ENCODE results near the gene RAD9A. TPM values are rescaled to one million over a fixed set of nuclear protein-coding genes. Genes with fewer than 3 reads are reported as not detected.

Gene RAD9A
- total RNA-seq (2021), result 43.0 and 55.0 TPM in 2 replicates
- Bru-seq, nascent RNA, result percentile 64 among the genes with signal in this experiment
- percentile 72 among the genes with signal in this experiment for BruChase-seq, experiment 1, labeled RNA remaining after a 2-hour chase
- percentile 76 among the genes with signal in this experiment for BruChase-seq, experiment 2, labeled RNA remaining after a 6-hour chase
- long read RNA-seq, transcript RAD9A-201 (11 exons, 2,119 nt), result major isoform, 9 of 39 reads
- long read RNA-seq, partial matches to known transcripts, result 3 of 39 reads
- long read RNA-seq, other reads (novel, unspliced or antisense), result 26 of 39 reads

DNA sequence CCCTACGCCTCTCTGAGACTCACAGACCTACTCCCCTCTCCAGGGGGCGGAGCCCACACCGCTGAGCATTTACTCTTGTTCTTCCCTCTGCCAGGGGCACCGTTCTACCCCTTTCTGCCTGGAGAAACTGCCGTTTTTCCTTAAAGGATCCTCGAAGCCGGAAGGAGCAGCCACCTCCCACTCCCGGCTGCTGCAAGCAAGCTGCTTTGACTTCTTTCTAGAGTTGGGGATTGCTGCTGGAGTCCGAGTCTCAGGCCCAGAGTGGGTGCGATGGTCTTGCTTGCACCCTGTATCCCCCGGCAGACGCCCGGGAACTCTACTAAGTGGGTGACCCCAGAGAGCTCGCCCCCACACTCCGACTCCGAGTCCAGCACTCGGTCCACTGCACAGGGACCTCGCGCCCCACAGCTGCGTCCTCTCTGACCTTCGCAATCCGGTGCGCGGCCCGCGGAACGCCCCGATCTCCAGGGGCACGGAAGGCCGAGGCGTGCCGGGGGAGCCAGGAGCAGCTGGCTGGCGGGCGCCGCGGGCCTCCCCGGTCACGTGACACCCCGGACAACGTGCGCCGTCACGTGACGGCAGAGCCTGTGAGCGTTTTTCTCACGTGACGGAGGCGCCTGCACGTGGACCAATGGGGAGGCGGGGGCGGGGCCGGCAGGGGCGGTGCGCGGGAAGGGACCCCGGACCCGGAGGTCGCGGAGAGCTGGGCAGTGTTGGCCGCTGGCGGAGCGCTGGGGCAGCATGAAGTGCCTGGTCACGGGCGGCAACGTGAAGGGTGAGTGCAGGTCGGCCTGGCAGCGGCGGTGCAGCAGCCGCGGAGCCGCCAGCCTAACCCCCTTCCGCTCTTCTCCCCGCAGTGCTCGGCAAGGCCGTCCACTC, at the start of gene RAD9A:
Gene RAD9A (plus strand): TSS at position 683 of the 879 bp plus-strand sequence. CDS start 59 bp downstream, at position 742.
- Histone ChIP-seq H3K27me3 (replicated peaks; ENCODE audit: insufficient read depth, low read depth, low read length, poor library complexity) (no peaks in the 10 kb centered on the region), H3K36me3 (ENCODE audit: insufficient read depth, low read length, poor library complexity, severe bottlenecking) (peaks cover 23% of the 10 kb centered on the region), H3K27ac (ENCODE audit: low read depth, low read length, poor library complexity, severe bottlenecking) (peak within 1 kb of the TSS; percentile 89), H3K9me3 (ENCODE audit: low read depth, low read length, poor library complexity, severe bottlenecking) (no peaks in the 10 kb centered on the region), H3K4me3 (ENCODE audit: low read depth, low read length, poor library complexity, severe bottlenecking) (peak within 1 kb of the TSS; percentile 77), H3K4me1 (ENCODE audit: insufficient read depth, low read length, poor library complexity, severe bottlenecking) (peaks cover 9% of the 10 kb centered on the region)
- DNase-seq (ENCODE audit: low spot score), result peak; percentile 99
- intact Hi-C loops (cut with micrococcal nuclease; ENCODE audit: unreplicated experiment), result loop anchor here (5.0 kb wide), 1 partner anchor 116 kb away; the partner anchor contains the start of genes CDK2AP2 and PITPNM1
- TF ChIP-seq CTCF (conservative IDR thresholded peaks at IDR 0.05; ENCODE audit: low read depth, low read length) (no peak), EZH2 (IDR thresholded peaks at IDR 0.05; ENCODE audit: borderline replicate concordance, low read depth, low read length, poor library complexity, severe bottlenecking) (no peak)
- ChIA-PET POLR2A (ENCODE audit: low non-redundant PET) (interaction anchor here (1.2 kb wide), 1 partner anchor 10 kb away, joined by 3 read pairs; the partner anchor contains the start of gene PPP1CA), CTCF (interaction anchor here (0.8 to 2.7 kb wide), 4 partner anchors 9 to 42 kb away, joined by 4 to 10 read pairs (median 6); partner anchors contain the start of gene PPP1CA)
- BruUV-seq (replicated peaks), result TSS peak; percentile 84

GRCh38 chr11:67344264-67344663, 47.5 kb upstream of the RAD9A start:
- ChIA-PET CTCF (no interaction called here), POLR2A (ENCODE audit: low non-redundant PET) (interaction anchor here (0.5 kb wide), 1 partner anchor 1456 kb away, joined by 5 read pairs; the partner anchor contains the start of gene FIBP)
- DNase-seq (ENCODE audit: low spot score), result no peak
- no TSS peak for BruUV-seq (replicated peaks)
- H3K27me3 ChIP-seq (replicated peaks; ENCODE audit: insufficient read depth, low read depth, low read length, poor library complexity), result no peaks in the 10 kb centered on the region
- no peaks in the 10 kb centered on the region for H3K9me3 ChIP-seq (ENCODE audit: low read depth, low read length, poor library complexity, severe bottlenecking)
- no peaks in the 10 kb centered on the region for H3K36me3 ChIP-seq (ENCODE audit: insufficient read depth, low read length, poor library complexity, severe bottlenecking)
- intact Hi-C loops (cut with micrococcal nuclease; ENCODE audit: unreplicated experiment), result no loop called here
- no peak overlapping the region for H3K4me3 ChIP-seq (ENCODE audit: low read depth, low read length, poor library complexity, severe bottlenecking)
- no peak for TF ChIP-seq EZH2 (IDR thresholded peaks at IDR 0.05; ENCODE audit: borderline replicate concordance, low read depth, low read length, poor library complexity, severe bottlenecking)
- no peak for TF ChIP-seq CTCF (conservative IDR thresholded peaks at IDR 0.05; ENCODE audit: low read depth, low read length)
- no peak overlapping the region for H3K27ac ChIP-seq (ENCODE audit: low read depth, low read length, poor library complexity, severe bottlenecking)
- H3K4me1 ChIP-seq (ENCODE audit: insufficient read depth, low read length, poor library complexity, severe bottlenecking), result no peaks in the 10 kb centered on the region

DNA sequence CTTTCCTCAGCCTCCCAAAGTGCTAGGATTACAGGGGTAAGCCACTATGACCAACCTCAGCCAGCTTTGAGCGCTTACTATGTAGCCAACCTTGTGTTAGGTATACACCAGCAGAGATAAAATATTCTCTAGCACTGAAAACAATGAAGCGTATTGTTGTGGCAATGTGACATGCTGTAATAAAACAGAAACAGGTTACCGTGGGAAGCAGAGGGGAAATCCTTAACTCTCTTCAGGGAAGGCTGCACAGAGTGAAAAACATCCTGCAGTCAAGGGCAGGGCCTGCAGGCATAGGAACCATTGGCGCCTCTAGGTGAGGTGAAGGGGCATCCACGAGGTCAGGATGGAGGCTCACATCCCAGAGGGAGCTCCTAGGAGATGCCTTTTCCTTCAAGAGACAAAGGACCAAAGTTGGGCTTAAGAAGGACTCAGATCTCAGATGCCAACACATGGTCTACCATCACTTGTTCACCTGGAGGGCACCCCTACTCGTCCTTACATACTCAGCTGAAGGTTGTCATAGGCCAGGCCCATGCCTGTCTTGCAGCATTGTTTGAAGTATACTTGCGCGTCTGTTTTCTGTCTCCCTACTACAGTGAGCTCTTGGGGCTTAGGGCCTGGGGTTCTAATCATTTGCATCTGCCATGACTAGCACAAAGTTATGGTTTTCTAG, 46.4 kb upstream of the RAD9A start:
- no peaks in the 10 kb centered on the region for H3K9me3 ChIP-seq (ENCODE audit: low read depth, low read length, poor library complexity, severe bottlenecking)
- ChIA-PET CTCF (interaction anchor here (0.6 to 1.9 kb wide), 6 partner anchors 17 to 227 kb away, joined by 3 to 5 read pairs (median 4); no protein-coding TSS in a partner anchor), POLR2A (ENCODE audit: low non-redundant PET) (no interaction called here)
- BruUV-seq (replicated peaks), result no TSS peak
- DNase-seq (ENCODE audit: low spot score), result no peak
- H3K27ac ChIP-seq (ENCODE audit: low read depth, low read length, poor library complexity, severe bottlenecking), result no peak overlapping the region
- H3K4me1 ChIP-seq (ENCODE audit: insufficient read depth, low read length, poor library complexity, severe bottlenecking), result no peaks in the 10 kb centered on the region
- H3K4me3 ChIP-seq (ENCODE audit: low read depth, low read length, poor library complexity, severe bottlenecking), result no peak overlapping the region
- H3K36me3 ChIP-seq (ENCODE audit: insufficient read depth, low read length, poor library complexity, severe bottlenecking), result no peaks in the 10 kb centered on the region
- intact Hi-C loops (cut with micrococcal nuclease; ENCODE audit: unreplicated experiment), result no loop called here
- TF ChIP-seq CTCF (conservative IDR thresholded peaks at IDR 0.05; ENCODE audit: low read depth, low read length) (no peak), EZH2 (IDR thresholded peaks at IDR 0.05; ENCODE audit: borderline replicate concordance, low read depth, low read length, poor library complexity, severe bottlenecking) (no peak)
- no peaks in the 10 kb centered on the region for H3K27me3 ChIP-seq (replicated peaks; ENCODE audit: insufficient read depth, low read depth, low read length, poor library complexity)
